H9 (cell line): Measurements from ENCODE around the gene GCK. TPM values are rescaled to one million over a fixed set of nuclear protein-coding genes. Genes with fewer than 3 reads are reported as not detected.

Source experiments
- DNase-seq: peaks from one replicate; pipeline ENCODE4 v3.0.0-alpha.2; 2017
- H2AFZ ChIP-seq: one replicate; pipeline ENCODE4 v1.6.1; 2013; ENCODE audit warnings: mild to moderate bottlenecking, low read length, control low read depth, moderate library complexity
- H2AK5ac ChIP-seq: 2 replicates; pipeline ENCODE4 v1.6.1; 2013; ENCODE audit warnings: low read length, control low read depth, mixed read lengths; ENCODE audit not compliant: insufficient read length
- H2BK120ac ChIP-seq: one replicate; pipeline ENCODE4 v1.6.1; 2013; ENCODE audit warnings: low read depth, mild to moderate bottlenecking, low read length, control low read depth, inconsistent platforms; ENCODE audit not compliant: poor library complexity, severe bottlenecking
- H2BK12ac ChIP-seq: 2 replicates; pipeline ENCODE4 v1.6.1; 2013; ENCODE audit warnings: low read length, control low read depth, mixed read lengths, low read depth; ENCODE audit not compliant: insufficient read length
- H2BK15ac ChIP-seq: 2 replicates; pipeline ENCODE4 v1.6.1; 2013; ENCODE audit warnings: low read depth, low read length, control low read depth
- H2BK20ac ChIP-seq: one replicate; pipeline ENCODE4 v1.6.1; 2013; ENCODE audit warnings: low read depth, mild to moderate bottlenecking, low read length, control low read depth, inconsistent platforms; ENCODE audit not compliant: poor library complexity, severe bottlenecking
- H2BK5ac ChIP-seq: 2 replicates; pipeline ENCODE4 v1.6.1; 2013; ENCODE audit warnings: low read length, control low read depth, mixed read lengths; ENCODE audit not compliant: insufficient read length
- H3K14ac ChIP-seq: 2 replicates; pipeline ENCODE4 v1.6.1; 2013; ENCODE audit warnings: low read length, control low read depth; ENCODE audit not compliant: insufficient read depth
- H3K18ac ChIP-seq: 2 replicates; pipeline ENCODE4 v1.6.1; 2013; ENCODE audit warnings: low read depth, mild to moderate bottlenecking, mixed read lengths, low read length, control low read depth; ENCODE audit not compliant: insufficient read length
- H3K23ac ChIP-seq: 2 replicates; pipeline ENCODE4 v1.6.1; 2013; ENCODE audit warnings: low read length, control low read depth, mixed read lengths, low read depth; ENCODE audit not compliant: insufficient read length
- H3K23me2 ChIP-seq: 2 replicates; pipeline ENCODE4 v1.6.1; 2013; ENCODE audit warnings: low read depth, mild to moderate bottlenecking, mixed read lengths, low read length, control low read depth; ENCODE audit not compliant: insufficient read length, poor library complexity, severe bottlenecking
- H3K27ac ChIP-seq: 2 replicates; pipeline ENCODE4 v1.5.1; 2013; ENCODE audit warnings: low read length, control low read depth, mixed read lengths, low read depth; ENCODE audit not compliant: insufficient read length
- H3K27me3 ChIP-seq: 2 replicates; pipeline ENCODE4 v1.6.1; 2013; ENCODE audit warnings: low read length, control low read depth, inconsistent platforms; ENCODE audit not compliant: insufficient read depth
- H3K4ac ChIP-seq: 2 replicates; pipeline ENCODE4 v1.6.1; 2013; ENCODE audit warnings: low read depth, mild to moderate bottlenecking, control low read depth, inconsistent platforms, low read length, moderate library complexity
- H3K4me1 ChIP-seq: 2 replicates; pipeline ENCODE4 v1.6.1; 2013; ENCODE audit warnings: low read length, control low read depth, inconsistent platforms; ENCODE audit not compliant: insufficient read depth
- H3K4me2 ChIP-seq: 2 replicates; pipeline ENCODE4 v1.6.1; 2013; ENCODE audit warnings: low read length, control low read depth, mixed read lengths; ENCODE audit not compliant: insufficient read length, insufficient read depth
- H3K56ac ChIP-seq: 2 replicates; pipeline ENCODE4 v1.6.1; 2013; ENCODE audit warnings: low read depth, mild to moderate bottlenecking, mixed read lengths, low read length, control low read depth; ENCODE audit not compliant: insufficient read length
- H3K79me1 ChIP-seq: 2 replicates; pipeline ENCODE4 v1.6.1; 2013; ENCODE audit warnings: low read depth, mild to moderate bottlenecking, moderate library complexity, low read length, control low read depth, inconsistent platforms; ENCODE audit not compliant: insufficient read depth, poor library complexity, severe bottlenecking
- H3K79me2 ChIP-seq: 2 replicates; pipeline ENCODE4 v1.6.1; 2013; ENCODE audit warnings: low read length, control low read depth, inconsistent platforms; ENCODE audit not compliant: insufficient read depth
- H3K9ac ChIP-seq: 2 replicates; pipeline ENCODE4 v1.6.1; 2013; ENCODE audit warnings: low read length, control low read depth, mixed read lengths; ENCODE audit not compliant: insufficient read length; ENCODE audit errors: extremely low read depth
- H3K9me3 ChIP-seq: one replicate; pipeline ENCODE4 v1.6.1; 2013; ENCODE audit warnings: low read depth, low read length, inconsistent platforms; ENCODE audit not compliant: control insufficient read depth
- H3T11ph ChIP-seq: one replicate; pipeline ENCODE4 v1.6.1; 2013; ENCODE audit warnings: mild to moderate bottlenecking, low read length, control low read depth, inconsistent platforms
- H4K20me1 ChIP-seq: one replicate; pipeline ENCODE4 v1.6.1; 2013; ENCODE audit not compliant: control insufficient read depth, insufficient read length, insufficient read depth
- H4K5ac ChIP-seq: 2 replicates; pipeline ENCODE4 v1.6.1; 2013; ENCODE audit warnings: low read depth, mild to moderate bottlenecking, mixed read lengths, low read length, control low read depth; ENCODE audit not compliant: insufficient read length
- H4K8ac ChIP-seq: replicated peaks from 2 replicates; pipeline ENCODE4 v1.6.1; 2013; ENCODE audit warnings: low read length, control low read depth, mixed read lengths, low read depth; ENCODE audit not compliant: insufficient read length
- H4K91ac ChIP-seq: 2 replicates; pipeline ENCODE4 v1.6.1; 2013; ENCODE audit warnings: low read depth, mild to moderate bottlenecking, moderate library complexity, mixed read lengths, low read length, control low read depth; ENCODE audit not compliant: insufficient read length
- H3K27ac Mint-ChIP-seq, 3 experiments: 2 replicates in 2 of 3; 3 replicates in 1 of 3; pipeline ENCODE4 v1.8.0; 2020 to 2021; ENCODE audit warnings: mixed read lengths in 3 of 3, mild to moderate bottlenecking in 1 of 3, moderate library complexity in 1 of 3
- H3K27me3 Mint-ChIP-seq: 2 replicates; pipeline ENCODE4 v1.8.0; 2021; ENCODE audit warnings: low read depth, mild to moderate bottlenecking, moderate library complexity, mixed read lengths
- H3K36me3 Mint-ChIP-seq, 3 experiments: 2 replicates in 2 of 3; 3 replicates in 1 of 3; pipeline ENCODE4 v1.8.0; 2020 to 2021; ENCODE audit warnings: low read depth in 3 of 3, mixed read lengths in 3 of 3; ENCODE audit not compliant: insufficient read depth in 1 of 3
- H3K4me1 Mint-ChIP-seq, 2 experiments: 2 replicates each; pipeline ENCODE4 v1.8.0; 2020; ENCODE audit warnings: mixed read lengths in 2 of 2
- H3K4me3 Mint-ChIP-seq, 2 experiments: 2 replicates in 1 of 2; 3 replicates in 1 of 2; pipeline ENCODE4 v1.8.0; 2020 to 2021; ENCODE audit warnings: mild to moderate bottlenecking in 2 of 2, mixed read lengths in 2 of 2, moderate library complexity in 1 of 2
- H3K9me3 Mint-ChIP-seq, 2 experiments: 2 replicates in 1 of 2; 3 replicates in 1 of 2; pipeline ENCODE4 v1.8.0; 2020; ENCODE audit warnings: mild to moderate bottlenecking in 2 of 2, mixed read lengths in 2 of 2, moderate library complexity in 1 of 2
- CTCF ChIP-seq: fragments of 200-600 bp; sonication (generic); conservative IDR thresholded peaks from 3 replicates; pipeline ENCODE4 v1.8.0; 2021; ENCODE audit warnings: antibody characterized with exemption, mild to moderate bottlenecking
- WGBS: extraction: QIAGEN DNeasy Blood & Tissue Kit; methylation state at CpG from one replicate; pipeline ENCODE4 v1.1.7; 2013; ENCODE audit warnings: missing lambda C conversion rate, low lambda C conversion rate, mixed read lengths; ENCODE audit not compliant: insufficient read length; ENCODE audit errors: extremely low coverage; 5-methylcytosine and 5-hydroxymethylcytosine counted together
- total RNA-seq: library from RNA; stranded (reverse); gene quantifications from 2 replicates; pipeline ENCODE4 v1.2.1, GENCODE V29; 2021

Gene GCK
- total RNA-seq, 1 experiment from 2014 or later, result 0.98 TPM

GRCh38 chr7:44107961-44108767, 81.1 kb downstream of the GCK start:
- no peaks in the 10 kb centered on the region; the same call in 1 of the 2 replicates for H3K4me1 ChIP-seq
- H2AK5ac ChIP-seq, result no peak overlapping the region
- peaks cover 16% of the 10 kb centered on the region for H3K27me3 Mint-ChIP-seq
- no peak overlapping the region for H2BK12ac ChIP-seq
- H4K91ac ChIP-seq, result no peak overlapping the region
- no peaks in the 10 kb centered on the region for H3K9me3 Mint-ChIP-seq
- no peak overlapping the region for H4K8ac ChIP-seq
- H3K36me3 Mint-ChIP-seq, result peaks cover 2 to 20% (median 18%) of the 10 kb centered on the region in 3 experiments
- DNase-seq, result no peak
- H3K4ac ChIP-seq, result no peak overlapping the region
- peaks cover 10% of the 10 kb centered on the region for H3K23me2 ChIP-seq
- no peak overlapping the region for H2BK20ac ChIP-seq
- no peak overlapping the region for H3T11ph ChIP-seq
- H3K4me3 Mint-ChIP-seq, result no peak overlapping the region
- H3K9ac ChIP-seq, result no peak overlapping the region
- no peak overlapping the region for H3K14ac ChIP-seq
- no peaks in the 10 kb centered on the region; the same call in 1 of the 2 replicates for H3K27me3 ChIP-seq
- no peak overlapping the region for H2AFZ ChIP-seq
- no peaks in the 10 kb centered on the region for H4K20me1 ChIP-seq
- no peak overlapping the region for H3K27ac Mint-ChIP-seq
- H3K79me1 ChIP-seq, result no peaks in the 10 kb centered on the region
- H3K9me3 ChIP-seq, result no peaks in the 10 kb centered on the region
- WGBS, result no CpG with 5 or more reads among the region's 21 CpGs
- no peak overlapping the region for H3K4me2 ChIP-seq
- H2BK5ac ChIP-seq, result no peak overlapping the region
- H2BK15ac ChIP-seq, result no peak overlapping the region
- H2BK120ac ChIP-seq, result no peak overlapping the region
- H3K4me1 Mint-ChIP-seq, result peaks cover 11 to 18% of the 10 kb centered on the region in 2 experiments
- H4K5ac ChIP-seq, result no peak overlapping the region
- TF ChIP-seq CTCF, result no peak
- no peak overlapping the region for H3K18ac ChIP-seq
- no peaks in the 10 kb centered on the region for H3K79me2 ChIP-seq
- H3K27ac ChIP-seq, result no peak overlapping the region
- no peak overlapping the region for H3K56ac ChIP-seq
- H3K23ac ChIP-seq, result no peak overlapping the region
